H1 (cell line): ENCODE measurements around the gene DISC1. TPM values are rescaled to one million over a fixed set of nuclear protein-coding genes. Genes with fewer than 3 reads are reported as not detected.

Experiments
- CTCF ChIA-PET: fragments of 300-600 bp; sonication (Branson Sonifier 250); formaldehyde crosslinking; loops from one replicate; lab custom pipeline; 2021; ENCODE audit not compliant: partially characterized antibody; lab: Charles Lee
- POLR2A ChIA-PET: fragments of 300-600 bp; sonication (Branson Sonifier 250); formaldehyde crosslinking; loops from one replicate; lab custom pipeline; 2021; ENCODE audit warnings: inconsistent platforms; ENCODE audit not compliant: partially characterized antibody; lab: Charles Lee
- DNase-seq, 2 experiments: peaks; one replicate each; pipeline versions ENCODE4 v3.0.0 to v3.0.0-alpha.2; 2010 to 2022; ENCODE audit warnings: low spot score in 2 of 2, low read depth in 1 of 2, mixed read lengths in 1 of 2
- FAIRE-seq: peaks from 2 replicates; lab custom pipeline; 2011; peaks lifted over from hg19 to GRCh38; lab: Jason Lieb, UNC
- H2AFZ ChIP-seq: 2 replicates; pipeline ENCODE4 v1.8.1; 2012; ENCODE audit warnings: low read length, inconsistent platforms
- H2AK5ac ChIP-seq: 2 replicates; pipeline ENCODE4 v1.6.1; 2013; ENCODE audit warnings: low read depth, low read length
- H2BK120ac ChIP-seq: replicated peaks from 2 replicates; pipeline ENCODE3; 2013; ENCODE audit warnings: low read depth, low read length, inconsistent platforms
- H2BK12ac ChIP-seq: 2 replicates; pipeline ENCODE4 v1.6.1; 2013; ENCODE audit warnings: low read depth, low read length
- H2BK15ac ChIP-seq: 2 replicates; pipeline ENCODE4 v1.6.1; 2013; ENCODE audit warnings: low read length
- H2BK20ac ChIP-seq: 2 replicates; pipeline ENCODE4 v1.6.1; 2013; ENCODE audit warnings: low read length
- H2BK5ac ChIP-seq: 2 replicates; pipeline ENCODE4 v1.6.1; 2013; ENCODE audit warnings: low read depth, low read length
- H3K14ac ChIP-seq: 2 replicates; pipeline ENCODE4 v1.6.1; 2013; ENCODE audit warnings: inconsistent platforms; ENCODE audit not compliant: insufficient read length
- H3K18ac ChIP-seq: 2 replicates; pipeline ENCODE4 v1.6.1; 2013; ENCODE audit warnings: low read length; ENCODE audit errors: extremely low read depth
- H3K23ac ChIP-seq: 2 replicates; pipeline ENCODE4 v1.6.1; 2013; ENCODE audit warnings: inconsistent platforms; ENCODE audit not compliant: insufficient read length
- H3K23me2 ChIP-seq: 2 replicates; pipeline ENCODE4 v1.6.1; 2013; ENCODE audit warnings: low read depth, low read length
- H3K27ac ChIP-seq: 2 replicates; pipeline ENCODE4 v1.6.1; 2011; ENCODE audit warnings: low read depth, low read length, inconsistent platforms
- H3K27me3 ChIP-seq, 4 experiments: replicated peaks in 1 of 4; 1 replicate in 1 of 4; 2 replicates in 3 of 4; pipeline versions ENCODE4 v1.6.1 to v1.8.1; 2011 to 2013; ENCODE audit warnings: low read length in 3 of 4, mild to moderate bottlenecking in 3 of 4, inconsistent platforms in 2 of 4, mixed read lengths in 2 of 4, moderate library complexity in 1 of 4; ENCODE audit not compliant: control insufficient read depth in 3 of 4, insufficient read depth in 3 of 4; ENCODE audit errors: extremely low read depth in 1 of 4
- H3K36me3 ChIP-seq, 4 experiments: 2 replicates each; pipeline versions ENCODE4 v1.6.1 to v1.8.1; 2011 to 2013; ENCODE audit warnings: mild to moderate bottlenecking in 4 of 4, low read length in 3 of 4, moderate library complexity in 2 of 4, control low read depth in 1 of 4, inconsistent platforms in 1 of 4; ENCODE audit not compliant: insufficient read depth in 4 of 4, control insufficient read depth in 2 of 4
- H3K4ac ChIP-seq: replicated peaks from 2 replicates; pipeline ENCODE3; 2013; ENCODE audit warnings: low read length, low read depth, mixed read lengths, inconsistent platforms; ENCODE audit not compliant: insufficient read length
- H3K4me1 ChIP-seq, 4 experiments: replicated peaks in 1 of 4; 1 replicate in 1 of 4; 2 replicates in 3 of 4; pipeline versions ENCODE4 v1.6.1 to v1.8.1; 2011 to 2013; ENCODE audit warnings: low read length in 3 of 4, inconsistent platforms in 2 of 4, mixed read lengths in 1 of 4; ENCODE audit not compliant: insufficient read depth in 4 of 4, control insufficient read depth in 3 of 4
- H3K4me2 ChIP-seq, 2 experiments: 2 replicates each; pipeline versions ENCODE4 v1.6.1 to v1.8.1; 2011 to 2013; ENCODE audit warnings: low read depth in 2 of 2, low read length in 2 of 2, control low read depth in 1 of 2, inconsistent platforms in 1 of 2, mild to moderate bottlenecking in 1 of 2; ENCODE audit not compliant: insufficient read depth in 1 of 2
- H3K4me3 ChIP-seq, 4 experiments: fragments of 200-600, 300-600 bp in 1 of 4; sonication (generic), shearing (Covaris generic), sonication (Bioruptor Twin) in 1 of 4; 2 replicates each; pipeline versions ENCODE4 v1.5.1 to v1.8.1; 2011 to 2016; ENCODE audit warnings: low read length in 4 of 4, low read depth in 3 of 4, control low read depth in 2 of 4, inconsistent platforms in 2 of 4, mild to moderate bottlenecking in 2 of 4, mixed read lengths in 1 of 4, moderate library complexity in 1 of 4; ENCODE audit not compliant: insufficient read depth in 2 of 4; ENCODE audit errors: extremely low read depth in 1 of 4
- H3K56ac ChIP-seq: replicated peaks from 2 replicates; pipeline ENCODE3; 2013; ENCODE audit warnings: low read depth, mild to moderate bottlenecking, mixed read lengths, low read length, inconsistent platforms; ENCODE audit not compliant: insufficient read length
- H3K79me1 ChIP-seq: 2 replicates; pipeline ENCODE4 v1.6.1; 2013; ENCODE audit warnings: low read depth, low read length, control low read depth
- H3K79me2 ChIP-seq, 2 experiments: 2 replicates each; pipeline versions ENCODE4 v1.6.1 to v1.8.1; 2012 to 2013; ENCODE audit warnings: low read length in 2 of 2, mild to moderate bottlenecking in 2 of 2, inconsistent platforms in 1 of 2; ENCODE audit not compliant: insufficient read depth in 2 of 2, control insufficient read depth in 1 of 2
- H3K9ac ChIP-seq, 4 experiments: replicated peaks in 1 of 4; 1 replicate in 1 of 4; 2 replicates in 3 of 4; pipeline versions ENCODE4 v1.6.1 to v1.8.1; 2011 to 2013; ENCODE audit warnings: low read depth in 3 of 4, low read length in 3 of 4, control low read depth in 2 of 4, mild to moderate bottlenecking in 2 of 4, moderate library complexity in 2 of 4, inconsistent platforms in 1 of 4; ENCODE audit errors: extremely low read depth in 1 of 4
- H3K9me3 ChIP-seq, 2 experiments: 2 replicates each; pipeline versions ENCODE4 v1.6.1 to v1.8.1; 2012 to 2013; ENCODE audit warnings: mild to moderate bottlenecking in 2 of 2, moderate library complexity in 2 of 2, control low read depth in 1 of 2, inconsistent platforms in 1 of 2, low read depth in 1 of 2, low read length in 1 of 2, mixed read lengths in 1 of 2; ENCODE audit not compliant: insufficient read depth in 2 of 2
- H4K20me1 ChIP-seq, 2 experiments: replicated peaks in 1 of 2; 2 replicates each; pipeline versions ENCODE3 to v1.8.1; 2011 to 2013; ENCODE audit warnings: inconsistent platforms in 2 of 2, low read length in 2 of 2, mild to moderate bottlenecking in 1 of 2; ENCODE audit not compliant: insufficient read depth in 2 of 2, control insufficient read depth in 1 of 2
- H4K5ac ChIP-seq: 2 replicates; pipeline ENCODE4 v1.6.1; 2013; ENCODE audit warnings: low read length, low read depth, mixed read lengths, inconsistent platforms; ENCODE audit not compliant: insufficient read length
- H4K8ac ChIP-seq: 2 replicates; pipeline ENCODE4 v1.8.0; 2013; ENCODE audit warnings: mild to moderate bottlenecking, moderate library complexity, low read length, inconsistent platforms; ENCODE audit not compliant: insufficient read depth; ENCODE audit errors: extremely low read depth
- H4K91ac ChIP-seq: replicated peaks from 2 replicates; pipeline ENCODE3; 2013; ENCODE audit warnings: low read length, mixed read lengths, inconsistent platforms; ENCODE audit not compliant: insufficient read length
- MAFK ChIP-seq: IDR thresholded peaks from 2 replicates; pipeline ENCODE4 v1.6.1; 2012; ENCODE audit warnings: low read depth, mild to moderate bottlenecking, improper control_type of control experiment, low read length
- WGBS, 2 experiments: shearing (Covaris generic) in 1 of 2; methylation state at CpG; one replicate each; pipeline versions ENCODE4 v1.1.6 to v1.1.7; 2013 to 2015; ENCODE audit warnings: low lambda C conversion rate in 2 of 2, mixed read lengths in 2 of 2, inconsistent platforms in 1 of 2, low coverage in 1 of 2, missing lambda C conversion rate in 1 of 2; ENCODE audit not compliant: insufficient replicate concordance in 2 of 2, insufficient coverage in 1 of 2, insufficient read length in 1 of 2; ENCODE audit errors: extremely low coverage in 1 of 2, missing lambda C conversion rate in 1 of 2; 5-methylcytosine and 5-hydroxymethylcytosine counted together
- polyA plus RNA-seq, 7 experiments: library from polyadenylated mRNA; depleted of rRNA in 3 of 7; stranded (reverse) in 5 of 7; unstranded in 2 of 7; fragments of >200 nt in 5 of 7; fragments of 200-250 nt in 2 of 7; gene quantifications; 1 replicate in 5 of 7; 2 replicates in 1 of 7; 4 replicates in 1 of 7; pipeline versions ENCODE4 v1.2.1 to v1.2.3, GENCODE V29; 2011 to 2013; ENCODE audit warnings: missing spikeins in 2 of 7, mixed read lengths in 2 of 7
- total RNA-seq: library from RNA; stranded (reverse); fragmentation: NEBNext Ultra II Directional; extraction: Animal tissue kit (Norgen Biotek cat#: 25700); gene quantifications from 2 replicates; pipeline ENCODE4 v1.2.1, GENCODE V29; 2021

The DISC1 gene
- total and polyA plus RNA-seq, 2 of the 8 experiments (the other 6 are each of a cell fraction or from before 2014, with no cell fraction given), result 1.1 to 3.5 TPM

GRCh38 chr1:231862611-231863010, 236.0 kb downstream of the DISC1 start:
- Histone ChIP-seq H3K4ac (no peak overlapping the region), H4K8ac (no peak overlapping the region), H2BK15ac (no peak overlapping the region), H3K23ac (no peak overlapping the region), H2AK5ac (no peak overlapping the region), H2AFZ (no peak overlapping the region), H3K18ac (no peak overlapping the region), H3K4me2 (no peak overlapping the region), H3K56ac (no peak overlapping the region), H3K4me3 (no peak overlapping the region), H3K14ac (no peak overlapping the region), H3K4me1 (peaks cover 0 to 3% (median 1%) of the 10 kb centered on the region in 4 experiments; a peak in 4 of 7 replicates), H2BK5ac (no peak overlapping the region), H4K91ac (no peak overlapping the region), H3K79me1 (no peaks in the 10 kb centered on the region; the same call in 1 of the 2 replicates), H3K23me2 (no peaks in the 10 kb centered on the region), H2BK120ac (no peak overlapping the region), H3K9ac (no peak overlapping the region), H3K79me2 (no peaks in the 10 kb centered on the region), H3K27ac (no peak overlapping the region), H2BK12ac (no peak overlapping the region), H4K20me1 (no peaks in the 10 kb centered on the region), H3K9me3 (no peaks in the 10 kb centered on the region), H4K5ac (no peak overlapping the region), H2BK20ac (no peak overlapping the region), H3K27me3 (peaks cover 0 to 2% (median 0%) of the 10 kb centered on the region in 4 experiments; a peak in 1 of 7 replicates), H3K36me3 (no peaks in the 10 kb centered on the region)
- ChIA-PET POLR2A (no interaction called here), CTCF (interaction anchor here (1.0 to 1.5 kb wide), 2 partner anchors 69 to 255 kb away, joined by 3 read pairs; no protein-coding TSS in a partner anchor)
- no peak for TF ChIP-seq MAFK
- no peak for FAIRE-seq
- DNase-seq, result no peak
- 79% methylated on average over 2 of the region's 2 CpGs; no CpG with 5 or more reads in 1 of the 2 experiments for WGBS, 2 experiments
